Measurements from ENCODE around the gene CDK17.

Gene CDK17

DNA sequence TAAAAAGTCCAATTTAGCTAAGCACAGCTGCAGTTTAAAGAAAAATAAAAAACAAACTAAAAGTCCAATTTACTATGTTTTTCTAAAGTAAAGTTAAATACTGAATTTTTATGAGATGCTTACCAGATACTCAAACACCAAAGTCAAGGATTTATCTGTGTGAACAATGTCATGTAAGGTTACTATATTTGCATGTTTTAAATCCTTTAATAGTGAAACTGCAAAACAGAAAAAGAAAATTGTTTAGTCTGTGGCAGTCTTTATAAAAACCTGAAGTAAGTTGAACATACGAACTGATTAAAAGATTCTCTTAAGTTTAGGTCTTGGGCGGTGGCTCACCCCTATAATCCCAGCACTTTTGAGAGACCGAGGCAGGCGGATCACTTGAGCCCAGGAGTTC is 102.7 kb downstream of the CDK17 start:
- Mint-ChIP-seq H3K4me1 (no peaks in the 10 kb centered on the region), H3K4me3 (no peak overlapping the region), H3K27me3 (ENCODE audit: low read depth) (no peaks in the 10 kb centered on the region), H3K27ac (no peak overlapping the region), H3K9me3 (no peaks in the 10 kb centered on the region), H3K36me3 (ENCODE audit: low read depth) (peaks cover 52% of the 10 kb centered on the region)
- TF ChIP-seq, protein P1, sequence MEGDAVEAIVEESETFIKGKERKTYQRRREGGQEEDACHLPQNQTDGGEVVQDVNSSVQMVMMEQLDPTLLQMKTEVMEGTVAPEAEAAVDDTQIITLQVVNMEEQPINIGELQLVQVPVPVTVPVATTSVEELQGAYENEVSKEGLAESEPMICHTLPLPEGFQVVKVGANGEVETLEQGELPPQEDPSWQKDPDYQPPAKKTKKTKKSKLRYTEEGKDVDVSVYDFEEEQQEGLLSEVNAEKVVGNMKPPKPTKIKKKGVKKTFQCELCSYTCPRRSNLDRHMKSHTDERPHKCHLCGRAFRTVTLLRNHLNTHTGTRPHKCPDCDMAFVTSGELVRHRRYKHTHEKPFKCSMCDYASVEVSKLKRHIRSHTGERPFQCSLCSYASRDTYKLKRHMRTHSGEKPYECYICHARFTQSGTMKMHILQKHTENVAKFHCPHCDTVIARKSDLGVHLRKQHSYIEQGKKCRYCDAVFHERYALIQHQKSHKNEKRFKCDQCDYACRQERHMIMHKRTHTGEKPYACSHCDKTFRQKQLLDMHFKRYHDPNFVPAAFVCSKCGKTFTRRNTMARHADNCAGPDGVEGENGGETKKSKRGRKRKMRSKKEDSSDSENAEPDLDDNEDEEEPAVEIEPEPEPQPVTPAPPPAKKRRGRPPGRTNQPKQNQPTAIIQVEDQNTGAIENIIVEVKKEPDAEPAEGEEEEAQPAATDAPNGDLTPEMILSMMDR (IDR thresholded peaks at IDR 0.05; ENCODE audit: unreplicated experiment in 3 of 3), result no peak

DNA sequence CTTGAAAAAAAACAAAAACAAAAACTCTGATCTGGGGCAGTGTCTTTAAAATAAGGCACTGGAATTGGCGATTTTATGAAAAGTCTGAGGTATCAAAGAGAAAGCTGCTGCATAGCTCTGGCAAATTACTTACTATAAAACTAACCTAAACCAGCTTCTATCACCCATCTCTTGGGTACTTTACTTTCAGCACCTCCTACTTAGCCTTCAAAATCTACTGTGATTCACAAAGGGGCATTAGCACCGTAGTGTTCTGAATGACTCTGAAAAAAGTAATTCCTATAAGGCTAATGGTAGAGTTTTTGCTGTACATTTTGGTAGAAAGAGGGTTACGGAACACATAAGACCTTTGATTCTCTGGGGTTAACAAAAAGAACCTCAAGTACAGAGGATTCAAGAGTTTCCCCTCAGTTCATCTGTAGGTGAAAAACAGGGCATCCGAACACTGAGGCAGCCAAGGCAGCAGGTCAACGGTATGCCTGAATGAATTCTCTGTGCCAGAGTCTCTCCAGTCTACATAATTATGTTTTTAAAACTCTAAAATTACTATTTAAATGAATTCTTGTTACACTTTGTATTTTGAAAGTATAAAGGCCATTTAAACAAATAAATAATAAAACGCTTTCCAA is 104.6 kb downstream of the CDK17 start:
- TF ChIP-seq, protein P1 (IDR thresholded peaks at IDR 0.05; ENCODE audit: unreplicated experiment in 3 of 3), result no peak
- Mint-ChIP-seq H3K36me3 (ENCODE audit: low read depth) (peaks cover 57% of the 10 kb centered on the region), H3K27ac (no peak overlapping the region), H3K9me3 (no peaks in the 10 kb centered on the region), H3K27me3 (ENCODE audit: low read depth) (no peaks in the 10 kb centered on the region), H3K4me3 (no peak overlapping the region), H3K4me1 (no peaks in the 10 kb centered on the region)

DNA sequence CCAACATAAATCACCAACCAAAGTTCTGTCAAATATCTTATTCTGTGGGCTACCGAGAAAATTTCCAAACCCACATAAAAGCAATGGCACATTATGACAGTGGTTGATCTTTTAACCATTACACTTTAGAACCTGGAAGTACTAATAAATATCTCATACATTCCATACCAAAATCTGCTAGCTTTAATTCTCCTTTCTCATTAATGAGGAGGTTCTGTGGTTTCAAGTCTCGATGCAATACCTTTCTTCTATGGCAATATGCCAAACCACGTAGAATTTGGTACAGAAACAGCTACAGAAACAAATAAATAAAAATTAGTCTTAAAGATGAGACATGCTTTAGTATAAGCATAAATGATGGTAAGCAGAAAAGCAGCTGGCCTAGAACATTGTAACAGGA is 105.4 kb downstream of the CDK17 start:
- Mint-ChIP-seq H3K27me3 (ENCODE audit: low read depth) (no peaks in the 10 kb centered on the region), H3K27ac (no peak overlapping the region), H3K9me3 (no peaks in the 10 kb centered on the region), H3K4me3 (no peak overlapping the region), H3K4me1 (no peaks in the 10 kb centered on the region), H3K36me3 (ENCODE audit: low read depth) (peaks cover 54% of the 10 kb centered on the region)
- TF ChIP-seq, protein P1 (IDR thresholded peaks at IDR 0.05; ENCODE audit: unreplicated experiment in 3 of 3), result no peak

DNA sequence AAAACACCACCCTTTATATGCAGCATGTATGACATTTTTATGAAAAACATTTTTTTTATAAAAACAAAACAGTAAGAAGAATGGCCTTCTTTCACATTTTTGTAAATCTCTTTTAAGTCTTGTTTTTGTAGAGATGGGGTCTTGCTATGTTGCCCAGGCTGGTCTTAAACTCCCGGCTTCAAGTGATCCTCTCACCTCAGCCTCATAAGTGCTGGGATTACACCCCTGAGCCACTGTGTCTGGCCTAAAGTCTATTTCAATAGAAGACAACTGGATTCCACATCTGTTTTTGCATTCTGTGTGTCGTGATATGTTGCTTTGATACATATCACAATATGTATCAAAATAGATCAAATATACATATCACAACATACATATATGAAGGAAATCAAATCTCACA is 107.1 kb downstream of the CDK17 start:
- H3K27ac Mint-ChIP-seq, result no peak overlapping the region
- no peaks in the 10 kb centered on the region for H3K9me3 Mint-ChIP-seq
- no peaks in the 10 kb centered on the region for H3K4me1 Mint-ChIP-seq
- H3K27me3 Mint-ChIP-seq (ENCODE audit: low read depth), result no peaks in the 10 kb centered on the region
- H3K36me3 Mint-ChIP-seq (ENCODE audit: low read depth), result peaks cover 57% of the 10 kb centered on the region
- TF ChIP-seq, protein P1 (IDR thresholded peaks at IDR 0.05; ENCODE audit: unreplicated experiment in 3 of 3), result no peak
- no peak overlapping the region for H3K4me3 Mint-ChIP-seq

DNA sequence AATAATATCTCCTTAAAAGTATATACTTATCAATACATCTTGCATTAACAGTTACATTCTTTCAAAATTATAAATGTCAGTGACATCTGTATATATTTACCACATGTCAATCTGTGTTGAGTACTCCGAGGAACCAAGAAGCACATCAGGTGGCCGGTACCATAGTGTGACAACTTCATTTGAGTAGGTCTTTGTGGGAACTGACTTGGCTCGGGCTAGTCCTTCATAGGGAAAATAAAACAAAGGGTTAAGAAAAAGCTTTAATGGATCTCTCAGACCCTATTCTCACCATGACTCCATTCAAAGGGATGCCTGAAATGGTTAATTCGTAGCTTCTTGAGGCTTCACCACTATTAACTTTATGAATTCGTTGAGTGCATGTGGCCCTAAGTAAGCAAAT is 111.2 kb downstream of the CDK17 start:
- Mint-ChIP-seq H3K27me3 (ENCODE audit: low read depth) (no peaks in the 10 kb centered on the region), H3K4me1 (no peaks in the 10 kb centered on the region)

DNA sequence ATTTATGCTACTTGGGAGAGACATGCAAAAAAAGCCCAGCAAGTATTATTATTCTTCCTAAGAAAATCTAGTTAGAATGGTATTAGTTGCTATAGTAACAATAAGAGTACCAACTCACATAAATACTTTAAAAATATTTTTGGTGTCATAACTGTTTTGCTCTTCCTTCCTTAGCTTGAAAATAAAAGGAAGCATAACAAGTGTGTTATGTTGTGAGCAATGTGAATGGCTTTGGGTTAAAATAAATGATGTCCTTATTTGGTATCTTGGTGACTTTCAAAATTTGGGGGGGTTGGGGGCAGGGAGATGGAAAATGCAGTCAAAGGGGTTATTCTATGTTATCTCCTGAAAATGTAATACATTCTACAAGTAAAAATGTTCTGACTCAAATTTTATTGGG is 115.1 kb downstream of the CDK17 start:
- H3K4me3 Mint-ChIP-seq, result no peak overlapping the region
- no peaks in the 10 kb centered on the region for H3K4me1 Mint-ChIP-seq
- H3K36me3 Mint-ChIP-seq (ENCODE audit: low read depth), result peaks cover 83% of the 10 kb centered on the region
- H3K9me3 Mint-ChIP-seq, result no peaks in the 10 kb centered on the region
- TF ChIP-seq, protein P1 (IDR thresholded peaks at IDR 0.05; ENCODE audit: unreplicated experiment in 3 of 3), result no peak
- no peaks in the 10 kb centered on the region for H3K27me3 Mint-ChIP-seq (ENCODE audit: low read depth)
- no peak overlapping the region for H3K27ac Mint-ChIP-seq

More for the DNA sequence above, 111.2 kb downstream of the CDK17 start:
- Mint-ChIP-seq H3K9me3 (no peaks in the 10 kb centered on the region), H3K36me3 (ENCODE audit: low read depth) (peaks cover 69% of the 10 kb centered on the region), H3K4me3 (no peak overlapping the region), H3K27ac (no peak overlapping the region)
- TF ChIP-seq, protein P1 (IDR thresholded peaks at IDR 0.05; ENCODE audit: unreplicated experiment in 3 of 3), result no peak

Measured in nephron (organoid).